GM10248 (cell line): ENCODE results near the gene LUZP2.
A peak's percentile ranks its signal among the peaks of the same experiment; 100 is the strongest.

Experiments used
- CTCF ChIA-PET: fragments of 300-600 bp; sonication (Branson Sonifier 250); formaldehyde crosslinking; extraction: SDS; loops from one replicate; lab custom pipeline; 2021; ENCODE audit warnings: antibody characterized with exemption; lab: Yijun Ruan, JAX
- POLR2A ChIA-PET: fragments of 350-650 bp; sonication (Branson Sonifier 250); formaldehyde crosslinking; extraction: SDS; loops from one replicate; lab custom pipeline; 2020; ENCODE audit warnings: antibody characterized with exemption; lab: Yijun Ruan, JAX
- DNase-seq: peaks from one replicate; pipeline ENCODE4 v3.0.0; 2012; ENCODE audit errors: extremely low spot score
- TF ChIP-seq, protein P1 (sequence below): IDR thresholded peaks from 2 replicates; pipeline ENCODE4 v1.5.1; 2012; ENCODE audit warnings: mild to moderate bottlenecking, low read depth; ENCODE audit errors: extremely low read depth, missing control alignments, control extremely low read depth

The LUZP2 gene

GRCh38 chr11:24514219-24514594, 17.4 kb downstream of the LUZP2 start:
- ChIA-PET CTCF (no interaction called here), POLR2A (no interaction called here)
- TF ChIP-seq, protein P1, sequence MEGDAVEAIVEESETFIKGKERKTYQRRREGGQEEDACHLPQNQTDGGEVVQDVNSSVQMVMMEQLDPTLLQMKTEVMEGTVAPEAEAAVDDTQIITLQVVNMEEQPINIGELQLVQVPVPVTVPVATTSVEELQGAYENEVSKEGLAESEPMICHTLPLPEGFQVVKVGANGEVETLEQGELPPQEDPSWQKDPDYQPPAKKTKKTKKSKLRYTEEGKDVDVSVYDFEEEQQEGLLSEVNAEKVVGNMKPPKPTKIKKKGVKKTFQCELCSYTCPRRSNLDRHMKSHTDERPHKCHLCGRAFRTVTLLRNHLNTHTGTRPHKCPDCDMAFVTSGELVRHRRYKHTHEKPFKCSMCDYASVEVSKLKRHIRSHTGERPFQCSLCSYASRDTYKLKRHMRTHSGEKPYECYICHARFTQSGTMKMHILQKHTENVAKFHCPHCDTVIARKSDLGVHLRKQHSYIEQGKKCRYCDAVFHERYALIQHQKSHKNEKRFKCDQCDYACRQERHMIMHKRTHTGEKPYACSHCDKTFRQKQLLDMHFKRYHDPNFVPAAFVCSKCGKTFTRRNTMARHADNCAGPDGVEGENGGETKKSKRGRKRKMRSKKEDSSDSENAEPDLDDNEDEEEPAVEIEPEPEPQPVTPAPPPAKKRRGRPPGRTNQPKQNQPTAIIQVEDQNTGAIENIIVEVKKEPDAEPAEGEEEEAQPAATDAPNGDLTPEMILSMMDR = no peak
- peak; percentile 9 for DNase-seq

DNA sequence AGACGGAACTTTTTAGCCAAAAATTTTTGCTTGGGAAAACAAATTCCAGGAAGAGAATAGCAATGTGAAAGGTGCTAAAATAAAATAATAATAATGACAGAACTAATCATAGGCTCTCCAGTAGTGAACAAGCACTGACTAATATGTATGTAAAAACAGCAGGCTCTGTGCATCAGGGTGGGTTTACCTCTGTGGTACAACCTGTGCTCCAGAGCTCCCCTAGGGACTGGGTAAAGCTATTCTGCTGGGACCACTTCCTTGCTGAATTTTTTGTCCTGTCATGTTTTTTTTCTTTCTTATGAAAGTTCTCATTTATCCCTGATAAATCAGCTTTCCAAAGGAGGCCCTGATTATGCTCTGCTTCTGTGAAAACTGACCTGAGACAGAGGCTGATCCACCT, 18.8 kb downstream of the LUZP2 start:
- POLR2A ChIA-PET = no interaction called here
- CTCF ChIA-PET = no interaction called here
- TF ChIP-seq, protein P1 = no peak
- DNase-seq = no peak

DNA sequence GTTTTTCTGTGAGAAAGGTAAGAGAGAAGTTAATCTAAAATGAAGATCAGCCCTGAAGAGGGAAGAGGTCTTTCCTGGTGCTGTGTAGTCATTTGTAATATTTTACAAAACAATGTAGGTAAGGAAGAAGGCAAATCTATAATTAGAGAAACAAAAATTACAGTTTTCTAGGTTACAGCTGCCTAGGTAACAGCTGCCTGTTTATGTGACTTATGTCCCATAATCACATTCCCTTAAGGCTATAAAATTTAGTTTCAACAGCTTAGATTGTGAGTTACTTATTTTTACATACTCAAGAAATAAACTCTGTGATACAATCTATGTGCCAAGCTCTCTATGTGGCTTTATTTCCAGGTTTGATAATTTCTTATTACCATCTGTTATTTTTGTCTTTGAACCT, 19.8 kb downstream of the LUZP2 start:
- ChIA-PET POLR2A (no interaction called here), CTCF (no interaction called here)
- TF ChIP-seq, protein P1 = no peak
- DNase-seq = no peak

GRCh38 chr11:24521601-24522000, 24.7 kb downstream of the LUZP2 start:
- ChIA-PET CTCF (interaction anchor here (1.4 kb wide), 1 partner anchor 9 kb away, joined by 4 read pairs; no protein-coding TSS in a partner anchor), POLR2A (no interaction called here)

DNA sequence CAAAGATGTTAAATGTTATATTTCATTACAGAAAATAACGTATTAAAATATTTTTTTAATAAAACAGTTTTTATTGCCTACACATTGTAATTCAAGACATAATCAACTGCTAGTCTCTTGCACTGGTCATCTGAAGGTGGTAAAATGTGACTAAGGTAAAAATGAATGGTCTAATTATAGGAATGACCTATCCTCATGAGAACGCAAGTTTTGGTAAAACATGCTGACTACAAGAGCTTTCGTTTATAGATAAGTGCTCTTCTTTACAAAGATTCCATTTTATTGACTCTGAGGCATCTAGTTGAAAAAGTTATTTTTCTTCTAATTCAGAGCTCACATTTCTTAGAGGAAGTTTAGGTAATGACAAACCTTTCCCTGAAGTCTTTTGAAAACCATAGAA, 27.3 kb downstream of the LUZP2 start:
- POLR2A ChIA-PET = no interaction called here

More at GRCh38 chr11:24521601-24522000, 24.7 kb downstream of the LUZP2 start:
- DNase-seq = no peak
- TF ChIP-seq, protein P1 = no peak

DNA sequence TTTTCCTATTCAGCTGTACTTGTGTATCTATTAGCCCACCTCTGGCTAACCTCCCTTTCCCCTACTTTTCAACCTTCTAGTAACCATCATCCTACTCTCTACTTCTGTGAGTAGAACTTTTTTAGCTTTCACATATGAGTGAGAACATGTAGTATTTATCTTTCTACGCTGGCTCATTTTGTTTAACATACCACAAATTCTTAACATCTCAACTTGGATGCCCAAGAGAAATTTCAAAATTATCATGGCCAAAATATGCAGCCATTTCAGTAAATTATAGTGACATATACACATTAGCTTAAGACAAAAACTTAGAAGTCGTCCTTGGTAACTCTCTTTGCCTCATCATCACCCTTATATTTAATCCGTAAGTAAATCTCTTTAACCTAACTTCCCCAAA, 34.7 kb downstream of the LUZP2 start:
- CTCF ChIA-PET = no interaction called here
- TF ChIP-seq, protein P1 = no peak

More for the DNA sequence above, 27.3 kb downstream of the LUZP2 start:
- DNase-seq = no peak
- CTCF ChIA-PET = no interaction called here
- TF ChIP-seq, protein P1 = no peak

DNA sequence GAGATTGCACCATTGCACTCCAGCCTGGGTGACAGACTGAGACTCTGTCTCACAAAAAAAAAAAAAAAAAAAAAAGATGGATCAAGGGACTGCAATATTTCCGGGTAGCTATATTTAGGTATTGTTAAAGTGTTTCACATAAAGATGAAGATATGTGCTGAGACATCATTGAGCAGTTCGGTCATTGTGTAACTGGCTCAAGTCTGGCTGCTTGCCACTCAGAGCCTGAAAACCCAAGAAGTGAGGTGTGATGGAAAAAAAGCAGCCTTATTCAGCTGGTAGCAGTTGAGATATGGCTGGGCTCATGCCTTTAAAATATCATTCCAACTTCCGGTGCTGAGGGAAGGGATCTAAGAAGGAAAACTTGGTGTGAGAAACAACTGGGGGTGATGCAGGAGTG, 46.9 kb downstream of the LUZP2 start:
- no peak for DNase-seq
- TF ChIP-seq, protein P1 = no peak
- CTCF ChIA-PET = no interaction called here
- POLR2A ChIA-PET = no interaction called here

More for the DNA sequence above, 34.7 kb downstream of the LUZP2 start:
- DNase-seq = no peak
- POLR2A ChIA-PET = no interaction called here
